HEK293T (cell line): ENCODE results near the gene CPLANE2.
A peak's percentile ranks its signal among the peaks of the same experiment; 100 is the strongest.

ENCODE experiments used
- CTCF ChIA-PET: fragments of 350-600 bp; formaldehyde crosslinking; extraction: SDS; loops from one replicate; lab custom pipeline; 2021; ENCODE audit warnings: antibody characterized with exemption, inconsistent platforms; lab: Yijun Ruan, JAX
- POLR2A ChIA-PET: fragments of 350-600 bp; formaldehyde crosslinking; extraction: SDS; loops from one replicate; lab custom pipeline; 2020; ENCODE audit warnings: antibody characterized with exemption, inconsistent platforms; lab: Yijun Ruan, JAX
- DNase-seq: peaks from one replicate; pipeline ENCODE4 v3.0.0; 2012; ENCODE audit warnings: mixed read lengths; ENCODE audit errors: extremely low spot score
- ARNT ChIP-seq: fragments of 450-650 bp; IDR thresholded peaks from 2 replicates; pipeline ENCODE4 v1.6.1; 2017; ENCODE audit warnings: mild to moderate bottlenecking
- BHLHE40 ChIP-seq: fragments of 450-650 bp; IDR thresholded peaks from 2 replicates; pipeline ENCODE4 v1.6.1; 2016; ENCODE audit warnings: mild to moderate bottlenecking, moderate library complexity, borderline replicate concordance
- CTBP1 ChIP-seq: fragments of 450-650 bp; IDR thresholded peaks from 2 replicates; pipeline ENCODE4 v1.6.1; 2016; ENCODE audit warnings: borderline replicate concordance
- ELF4 ChIP-seq: fragments of 450-650 bp; IDR thresholded peaks from 2 replicates; pipeline ENCODE4 v1.6.1; 2017; ENCODE audit warnings: antibody characterized with exemption
- FOXA1 ChIP-seq: fragments of 450-650 bp; IDR thresholded peaks from 2 replicates; pipeline ENCODE4 v1.6.1; 2016; ENCODE audit warnings: mild to moderate bottlenecking
- FOXK2 ChIP-seq: fragments of 450-650 bp; IDR thresholded peaks from 2 replicates; pipeline ENCODE4 v1.6.1; 2016; ENCODE audit warnings: mild to moderate bottlenecking
- FOXM1 ChIP-seq: fragments of 450-650 bp; IDR thresholded peaks from 2 replicates; pipeline ENCODE4 v1.6.1; 2017; ENCODE audit warnings: mild to moderate bottlenecking, borderline replicate concordance
- HDGF ChIP-seq: fragments of 450-650 bp; IDR thresholded peaks from 2 replicates; pipeline ENCODE4 v1.6.1; 2017; ENCODE audit warnings: antibody characterized with exemption, borderline replicate concordance
- L3MBTL2 ChIP-seq: fragments of 450-650 bp; conservative IDR thresholded peaks from 2 replicates; pipeline ENCODE4 v1.6.1; 2016; ENCODE audit warnings: mild to moderate bottlenecking
- LEF1 ChIP-seq: fragments of 450-650 bp; IDR thresholded peaks from 2 replicates; pipeline ENCODE4 v1.6.1; 2017; ENCODE audit warnings: mild to moderate bottlenecking, borderline replicate concordance
- NFRKB ChIP-seq: fragments of 450-650 bp; IDR thresholded peaks from 2 replicates; pipeline ENCODE4 v1.6.1; 2016; ENCODE audit warnings: mild to moderate bottlenecking, moderate library complexity
- SP1 ChIP-seq: fragments of 450-650 bp; IDR thresholded peaks from 2 replicates; pipeline ENCODE4 v1.6.1; 2017
- SUZ12 ChIP-seq: fragments of 450-650 bp; IDR thresholded peaks from 2 replicates; pipeline ENCODE4 v1.6.1; 2016; ENCODE audit warnings: mild to moderate bottlenecking
- TARDBP ChIP-seq: fragments of 450-650 bp; IDR thresholded peaks from 2 replicates; pipeline ENCODE4 v1.6.1; 2016
- ZNF384 ChIP-seq: fragments of 450-650 bp; IDR thresholded peaks from 2 replicates; pipeline ENCODE4 v1.6.1; 2016
- TF ChIP-seq, protein P1 (sequence below): fragments of 450-650 bp; IDR thresholded peaks from 2 replicates; pipeline ENCODE4 v1.6.1; 2016

The CPLANE2 gene

DNA sequence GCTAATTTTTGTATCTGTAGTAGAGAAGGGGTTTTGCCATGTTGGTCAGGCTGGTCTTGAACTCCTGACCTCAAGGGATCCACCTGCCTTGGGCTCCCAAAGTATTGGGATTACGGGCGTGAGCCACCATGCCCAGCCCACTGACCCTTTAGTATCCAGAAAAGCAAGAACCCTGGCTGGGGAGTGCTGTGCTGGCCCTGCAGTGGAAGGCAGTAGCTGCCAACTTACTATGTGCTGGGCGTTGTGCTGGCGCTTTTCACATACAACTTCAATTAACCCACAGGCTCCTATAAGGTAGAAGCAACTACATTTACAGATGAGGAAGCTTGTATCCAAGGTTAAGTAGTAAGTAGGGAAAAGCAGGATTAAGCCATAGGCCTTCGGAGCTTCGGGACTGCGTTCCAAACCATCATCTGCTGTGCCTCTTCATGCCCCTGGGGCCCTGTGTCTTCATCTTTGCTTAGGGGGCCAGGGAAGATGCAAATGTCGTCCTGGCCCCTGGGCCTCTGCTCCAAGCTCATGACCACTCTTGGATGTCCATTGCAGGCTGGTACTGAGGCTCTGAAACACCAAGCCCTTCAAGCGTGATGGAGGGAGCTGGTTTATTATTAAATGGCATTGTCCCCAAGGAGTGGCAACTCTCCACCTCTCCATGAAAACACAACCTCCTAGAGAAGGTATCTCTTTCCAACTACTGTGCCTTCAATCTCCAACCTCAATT lies 8.7 kb upstream of the CPLANE2 start:
- ChIA-PET CTCF (interaction anchor here (0.7 to 1.1 kb wide), 3 partner anchors 11 to 46 kb away, joined by 4 to 7 read pairs (median 5); no protein-coding TSS in a partner anchor), POLR2A (interaction anchor here (0.8 kb wide), 1 partner anchor 8 kb away, joined by 3 read pairs; the partner anchor contains the start of gene CPLANE2)
- DNase-seq, result no peak
- no peak for TF ChIP-seq ZNF384

DNA sequence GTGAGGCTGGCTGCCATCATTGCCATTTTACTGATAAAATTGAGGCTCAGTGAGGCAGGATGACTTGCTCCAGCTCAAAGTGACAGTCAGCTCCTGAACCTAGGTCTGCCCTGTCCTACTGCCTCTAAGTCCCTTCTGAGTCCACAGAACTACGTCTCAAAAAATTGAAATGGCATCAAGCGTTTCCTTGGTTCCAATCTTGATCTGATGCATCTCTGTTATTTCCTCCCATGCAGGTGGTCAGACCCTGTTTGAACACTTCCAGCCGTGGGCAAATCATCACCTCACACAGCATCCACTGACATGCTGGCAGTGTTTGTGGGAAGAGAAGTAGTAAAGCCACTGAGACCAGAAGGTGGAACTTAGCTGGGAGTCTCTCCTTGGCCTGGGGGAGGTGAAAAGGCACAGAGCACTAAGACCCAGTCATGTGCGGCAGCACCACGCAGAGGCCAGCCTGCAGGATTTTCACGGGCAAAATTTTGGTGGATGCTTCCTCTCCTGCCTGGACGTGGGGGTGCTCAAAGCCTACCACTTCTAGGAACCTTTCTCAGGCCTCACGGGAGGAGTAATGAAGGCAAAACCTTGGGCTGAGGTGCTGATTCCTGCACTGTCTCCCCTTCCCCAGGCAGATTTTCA lies 7.8 kb upstream of the CPLANE2 start:
- TF ChIP-seq FOXA1, result no peak
- no peak for TF ChIP-seq ARNT
- TF ChIP-seq, protein P1, sequence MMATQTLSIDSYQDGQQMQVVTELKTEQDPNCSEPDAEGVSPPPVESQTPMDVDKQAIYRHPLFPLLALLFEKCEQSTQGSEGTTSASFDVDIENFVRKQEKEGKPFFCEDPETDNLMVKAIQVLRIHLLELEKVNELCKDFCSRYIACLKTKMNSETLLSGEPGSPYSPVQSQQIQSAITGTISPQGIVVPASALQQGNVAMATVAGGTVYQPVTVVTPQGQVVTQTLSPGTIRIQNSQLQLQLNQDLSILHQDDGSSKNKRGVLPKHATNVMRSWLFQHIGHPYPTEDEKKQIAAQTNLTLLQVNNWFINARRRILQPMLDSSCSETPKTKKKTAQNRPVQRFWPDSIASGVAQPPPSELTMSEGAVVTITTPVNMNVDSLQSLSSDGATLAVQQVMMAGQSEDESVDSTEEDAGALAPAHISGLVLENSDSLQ, result no peak
- TF ChIP-seq CTBP1, result no peak
- TF ChIP-seq SUZ12, result no peak
- TF ChIP-seq BHLHE40, result no peak
- no peak for TF ChIP-seq HDGF
- no peak for TF ChIP-seq ZNF384
- no peak for TF ChIP-seq NFRKB
- no peak for TF ChIP-seq SP1
- no peak for TF ChIP-seq FOXM1
- TF ChIP-seq ELF4, result no peak
- ChIA-PET CTCF (interaction anchor here (0.7 to 1.6 kb wide), 6 partner anchors 14 to 162 kb away, joined by 3 to 7 read pairs (median 4); no protein-coding TSS in a partner anchor), POLR2A (interaction anchor here (1.0 kb wide), 1 partner anchor 41 kb away, joined by 4 read pairs; no protein-coding TSS in a partner anchor)
- DNase-seq, result no peak

DNA sequence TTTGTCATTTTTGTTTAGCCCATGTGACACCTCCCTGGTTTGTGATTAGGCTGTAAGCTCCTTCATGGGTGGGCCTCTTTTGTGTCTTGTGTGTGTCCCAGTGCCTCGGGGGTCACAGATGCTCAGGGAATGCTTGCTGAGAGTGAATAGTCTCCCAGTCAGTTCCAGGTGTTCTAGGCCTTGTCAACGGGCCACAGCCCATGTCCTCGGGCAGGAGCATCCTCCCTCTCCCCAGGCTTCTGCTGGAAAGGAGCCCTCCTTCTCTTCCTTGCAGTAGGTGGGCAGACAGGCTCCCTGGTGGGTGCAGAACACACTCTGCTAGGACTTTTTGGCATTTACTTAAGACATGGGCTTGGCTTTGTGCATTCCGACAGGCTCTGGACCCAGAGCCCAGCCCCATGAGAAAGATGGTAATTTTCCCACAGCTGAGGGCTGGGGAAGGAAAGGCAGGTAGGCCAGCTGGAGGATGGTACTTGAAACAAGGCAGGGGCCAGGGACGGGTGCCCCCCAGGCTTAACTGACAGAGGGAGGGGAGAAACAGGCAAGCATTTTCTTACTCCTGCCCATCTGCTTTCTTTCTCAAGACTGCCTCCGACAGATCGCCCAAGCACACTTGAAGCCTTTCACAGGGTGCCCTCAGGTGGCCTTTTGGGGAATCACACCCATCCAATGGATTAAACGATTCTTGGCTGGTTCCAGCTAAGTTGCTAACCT lies 7.1 kb upstream of the CPLANE2 start:
- no peak for TF ChIP-seq CTBP1
- TF ChIP-seq BHLHE40, result no peak
- no peak for TF ChIP-seq SP1
- no peak for TF ChIP-seq ZNF384
- no peak for TF ChIP-seq FOXA1
- no peak for TF ChIP-seq ELF4
- TF ChIP-seq SUZ12, result no peak
- TF ChIP-seq FOXK2, result no peak
- no peak for TF ChIP-seq ARNT
- TF ChIP-seq, protein P1, result no peak
- no peak for TF ChIP-seq LEF1
- TF ChIP-seq FOXM1, result no peak
- TF ChIP-seq HDGF, result no peak
- no peak for TF ChIP-seq L3MBTL2
- no peak for TF ChIP-seq TARDBP
- TF ChIP-seq NFRKB, result no peak
- CTCF ChIA-PET, result interaction anchor here (0.7 to 1.6 kb wide), 8 partner anchors 15 to 162 kb away, joined by 3 to 7 read pairs (median 4); no protein-coding TSS in a partner anchor
- DNase-seq, result peak; percentile 79
- POLR2A ChIA-PET, result interaction anchor here (1.0 to 1.3 kb wide), 2 partner anchors 38 to 40 kb away, joined by 3 to 4 read pairs; no protein-coding TSS in a partner anchor

DNA sequence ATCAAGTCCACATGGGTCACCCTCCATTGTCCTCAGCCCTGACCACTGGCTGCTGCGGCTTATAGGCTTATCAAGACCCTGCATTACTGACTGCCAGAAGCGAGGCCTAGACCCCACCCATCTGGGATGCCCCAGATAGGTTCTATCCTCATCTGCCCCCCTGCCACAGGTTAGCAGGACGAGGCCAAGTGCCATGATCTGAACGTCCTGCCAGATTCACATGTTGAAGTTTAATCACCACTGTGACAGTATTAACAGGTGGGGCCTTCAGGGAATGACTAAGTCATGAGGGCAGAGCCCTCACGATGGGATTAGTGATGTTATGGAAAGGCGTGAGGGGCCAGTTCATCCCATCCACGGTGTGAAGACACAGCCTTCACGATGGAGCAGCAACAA lies 6.2 kb upstream of the CPLANE2 start:
- TF ChIP-seq FOXK2 (no peak), NFRKB (no peak), ZNF384 (no peak), TARDBP (no peak), ARNT (no peak), SUZ12 (no peak), BHLHE40 (no peak), FOXA1 (no peak), L3MBTL2 (no peak), FOXM1 (no peak), CTBP1 (no peak), SP1 (no peak), LEF1 (no peak), HDGF (no peak)
- TF ChIP-seq, protein P1, result no peak
- POLR2A ChIA-PET, result interaction anchor here (1.2 to 1.3 kb wide), 2 partner anchors 37 to 176 kb away, joined by 3 read pairs; no protein-coding TSS in a partner anchor
- no peak for DNase-seq
- CTCF ChIA-PET, result interaction anchor here (0.6 to 1.6 kb wide), 5 partner anchors 40 to 619 kb away, joined by 3 to 7 read pairs (median 3); no protein-coding TSS in a partner anchor

DNA sequence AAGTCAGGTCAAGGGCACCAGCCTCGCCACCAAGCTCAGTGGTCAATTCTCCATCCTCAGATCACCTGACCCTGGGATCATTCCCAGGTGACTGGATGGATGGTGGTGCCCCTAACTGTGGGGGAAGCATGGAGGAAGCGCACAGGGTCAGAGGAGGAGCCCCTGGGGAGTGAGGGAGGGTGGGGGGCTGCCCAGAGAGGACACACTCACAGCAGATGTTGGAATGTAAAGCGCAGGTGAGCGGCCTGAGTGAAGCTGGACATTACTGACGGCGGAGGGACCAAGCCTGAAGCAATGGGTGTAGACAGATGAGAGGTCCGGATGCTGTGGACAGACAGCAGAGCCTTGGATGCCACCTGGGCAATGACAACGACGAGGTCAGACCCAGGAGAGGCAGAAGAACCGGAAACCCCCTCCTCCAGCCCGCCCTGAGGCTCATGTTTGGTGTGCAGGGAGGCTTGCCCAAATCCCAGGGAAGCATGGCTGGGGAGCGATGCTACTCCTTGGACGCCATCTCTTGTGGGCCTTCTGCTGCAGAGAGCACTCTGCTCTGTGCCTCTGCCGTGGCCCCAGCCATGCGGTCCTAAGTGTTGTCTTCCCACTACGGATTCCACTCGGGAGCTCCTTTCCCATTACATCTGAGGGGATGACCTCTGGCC lies 5.7 kb upstream of the CPLANE2 start:
- ChIA-PET CTCF (interaction anchor here (0.6 kb wide), 2 partner anchors 158 to 619 kb away, joined by 3 read pairs; no protein-coding TSS in a partner anchor), POLR2A (interaction anchor here (1.2 to 1.3 kb wide), 2 partner anchors 36 to 175 kb away, joined by 3 read pairs; no protein-coding TSS in a partner anchor)
- TF ChIP-seq ARNT, result no peak
- TF ChIP-seq FOXM1, result no peak
- no peak for TF ChIP-seq FOXA1
- TF ChIP-seq SP1, result no peak
- TF ChIP-seq NFRKB, result no peak
- no peak for TF ChIP-seq FOXK2
- no peak for TF ChIP-seq HDGF
- TF ChIP-seq CTBP1, result no peak
- no peak for TF ChIP-seq LEF1
- TF ChIP-seq BHLHE40, result no peak
- no peak for TF ChIP-seq TARDBP
- TF ChIP-seq, protein P1, result no peak
- TF ChIP-seq SUZ12, result no peak
- TF ChIP-seq ZNF384, result no peak
- no peak for TF ChIP-seq L3MBTL2
- TF ChIP-seq ELF4, result no peak
- no peak for DNase-seq
